Epithelial cell of esophagus (primary cell): ENCODE measurements around the gene RPL28.

Experiments used
- DNase-seq: peaks from one replicate; pipeline ENCODE4 v3.0.0; 2010; ENCODE audit warnings: low read depth
- H3K4me3 ChIP-seq: 2 replicates; pipeline ENCODE4 v1.5.1; 2011; ENCODE audit warnings: mild to moderate bottlenecking, low read length, control low read depth
- CTCF ChIP-seq: IDR thresholded peaks from 2 replicates; pipeline ENCODE4 v1.5.1; 2011; ENCODE audit warnings: low read depth, mild to moderate bottlenecking, low read length, control low read depth, inconsistent platforms; ENCODE audit not compliant: insufficient read depth; ENCODE audit errors: missing control alignments

RPL28 gene

DNA sequence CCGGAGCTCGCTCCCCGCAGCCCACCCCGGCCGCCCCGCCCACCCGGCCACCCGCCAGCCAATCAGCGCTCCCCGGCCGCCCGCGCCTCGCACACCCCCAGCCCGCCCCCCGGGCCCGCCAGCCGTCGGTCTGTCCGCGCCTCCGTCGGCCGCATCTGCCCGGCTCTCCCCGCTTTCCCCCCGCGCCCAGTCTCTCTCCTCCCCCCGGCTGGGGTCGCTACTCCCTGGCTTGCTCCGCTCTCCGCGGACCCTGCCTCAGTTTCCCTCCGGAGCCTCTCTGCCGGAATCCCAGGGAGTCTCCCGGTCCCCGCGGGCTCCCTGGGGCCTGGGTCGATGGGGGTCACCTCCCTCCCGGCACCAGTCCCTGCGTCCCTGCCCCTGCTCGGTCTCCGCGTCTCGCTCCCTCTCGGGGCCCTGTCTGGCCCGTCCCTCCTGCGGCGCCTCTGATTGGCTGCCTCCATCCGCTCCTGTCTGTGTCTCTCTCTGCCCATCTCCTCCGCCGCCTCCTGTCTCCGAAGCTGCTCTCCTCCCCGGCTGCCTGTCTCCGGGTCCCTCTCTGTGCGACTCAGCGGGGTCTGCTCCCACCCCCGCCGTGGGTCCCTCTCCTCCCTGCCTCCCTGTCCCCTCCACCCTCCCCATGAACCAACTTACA, 16.0 kb upstream of the RPL28 start:
- no peak for TF ChIP-seq CTCF
- peak; percentile 79 for DNase-seq
- H3K4me3 ChIP-seq, result peak overlapping the region; percentile 44

GRCh38 chr19:55370305-55370988, 15.3 kb upstream of the RPL28 start, which contains the start of gene IL11:
Gene IL11 (minus strand): TSS chr19:55370463. CDS start chr19:55370310, 153 bp downstream.
- peak; percentile 74 for DNase-seq
- H3K4me3 ChIP-seq, result peak within 1 kb of the TSS; percentile 44
- no peak for TF ChIP-seq CTCF

DNA sequence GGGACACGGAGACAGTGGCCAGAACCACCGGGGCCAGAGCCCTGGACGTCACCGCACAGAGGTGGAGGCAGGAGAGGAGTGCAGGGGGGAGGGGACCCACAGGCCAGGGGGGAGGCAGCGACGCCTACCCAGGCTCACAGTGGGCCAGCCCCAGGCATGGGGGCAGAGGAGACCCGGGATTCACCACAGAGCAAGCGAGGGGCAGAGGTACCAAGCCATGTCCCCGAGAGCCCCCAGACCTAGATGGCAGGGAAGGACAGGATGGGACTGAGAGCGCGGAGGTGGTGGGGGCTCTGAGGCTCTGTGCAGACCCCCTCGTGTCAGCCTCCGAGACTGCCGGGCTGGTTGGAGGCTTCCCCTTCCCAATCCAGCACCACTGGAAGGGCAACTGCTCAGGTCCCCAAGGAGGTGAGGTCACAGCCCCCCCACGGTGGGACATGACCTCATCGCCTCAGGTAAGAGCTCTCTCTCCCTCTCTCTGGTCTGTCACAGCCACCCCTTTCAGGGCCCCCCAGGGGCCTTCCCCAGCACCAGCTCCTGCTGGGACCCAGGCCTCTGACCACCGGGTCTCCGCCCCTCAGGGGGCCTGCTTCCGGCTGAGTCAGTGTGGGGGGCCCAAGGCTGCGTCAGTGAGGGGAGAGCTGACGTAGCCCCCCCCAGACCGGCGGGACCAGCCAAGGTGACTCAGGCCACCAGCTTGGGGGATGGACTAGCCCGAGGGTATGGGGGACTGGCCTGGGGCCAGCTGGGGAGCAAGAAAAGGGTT, 13.2 kb upstream of the RPL28 start:
- TF ChIP-seq CTCF, result no peak
- no peak overlapping the region for H3K4me3 ChIP-seq
- DNase-seq, result no peak

GRCh38 chr19:55373306-55373992, 12.3 kb upstream of the RPL28 start:
- no peak overlapping the region for H3K4me3 ChIP-seq
- DNase-seq, result no peak
- TF ChIP-seq CTCF, result no peak

DNA sequence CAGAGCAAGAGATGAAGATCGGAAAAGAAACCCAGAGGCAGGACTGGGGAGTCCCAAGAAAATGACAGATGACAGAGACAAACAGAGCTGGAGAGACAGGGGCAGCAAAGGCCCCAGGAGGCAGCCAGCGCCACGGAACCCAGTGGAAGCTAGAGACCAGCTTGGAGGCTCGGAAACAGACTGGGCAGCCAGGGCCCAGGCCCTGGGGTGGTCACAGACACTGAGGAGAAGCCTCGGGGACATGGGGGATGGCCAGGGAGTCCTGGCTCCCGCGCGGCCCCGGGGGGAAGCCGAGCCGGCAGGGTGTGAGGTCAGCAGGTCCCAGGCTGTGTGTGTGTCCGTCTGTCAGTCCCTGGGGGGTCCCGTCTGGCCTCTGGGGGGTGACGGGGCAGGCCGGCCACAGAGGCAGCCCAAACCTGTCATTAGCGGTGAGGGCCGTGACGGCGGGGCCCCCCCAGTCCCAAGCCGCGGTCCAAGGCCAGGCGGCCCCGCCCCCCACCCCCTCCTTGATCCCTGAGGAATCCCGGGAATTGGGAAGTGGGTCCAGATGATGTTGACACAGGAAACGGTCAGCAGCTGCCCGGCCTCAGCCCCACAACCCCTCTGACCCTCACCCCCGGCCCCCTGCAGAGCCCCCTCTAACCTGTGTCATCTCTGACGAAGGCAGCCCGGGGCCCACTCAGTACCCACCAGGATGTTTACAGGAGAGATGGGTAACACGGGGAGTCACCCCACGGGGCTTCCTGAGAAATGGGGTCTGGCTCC, 11.6 kb upstream of the RPL28 start:
- no peak overlapping the region for H3K4me3 ChIP-seq
- TF ChIP-seq CTCF, result no peak
- DNase-seq, result no peak

GRCh38 chr19:55376241-55376933, 9.3 kb upstream of the RPL28 start, which contains the start of gene TMEM190:
Gene TMEM190 (plus strand): TSS chr19:55376826. CDS start chr19:55376854, 28 bp downstream.
- no peak within 1 kb of the TSS for H3K4me3 ChIP-seq
- no peak for DNase-seq
- no peak for TF ChIP-seq CTCF
